ENCODE results near the gene VPS33B.

Gene VPS33B

GRCh38 chr15:91007266-91007665, 15.1 kb downstream of the VPS33B start:
- no peak for DNase-seq
- H3K36me3 ChIP-seq, result peaks cover 49% of the 10 kb centered on the region
- no peaks in the 10 kb centered on the region for H3K27me3 ChIP-seq (ENCODE audit: insufficient read depth, low read depth, severe bottlenecking)
- no peaks in the 10 kb centered on the region for H3K9me3 ChIP-seq (ENCODE audit: severe bottlenecking)
- H3K4me3 ChIP-seq (ENCODE audit: low read depth, low read length), result no peak overlapping the region
- TF ChIP-seq, protein P1, sequence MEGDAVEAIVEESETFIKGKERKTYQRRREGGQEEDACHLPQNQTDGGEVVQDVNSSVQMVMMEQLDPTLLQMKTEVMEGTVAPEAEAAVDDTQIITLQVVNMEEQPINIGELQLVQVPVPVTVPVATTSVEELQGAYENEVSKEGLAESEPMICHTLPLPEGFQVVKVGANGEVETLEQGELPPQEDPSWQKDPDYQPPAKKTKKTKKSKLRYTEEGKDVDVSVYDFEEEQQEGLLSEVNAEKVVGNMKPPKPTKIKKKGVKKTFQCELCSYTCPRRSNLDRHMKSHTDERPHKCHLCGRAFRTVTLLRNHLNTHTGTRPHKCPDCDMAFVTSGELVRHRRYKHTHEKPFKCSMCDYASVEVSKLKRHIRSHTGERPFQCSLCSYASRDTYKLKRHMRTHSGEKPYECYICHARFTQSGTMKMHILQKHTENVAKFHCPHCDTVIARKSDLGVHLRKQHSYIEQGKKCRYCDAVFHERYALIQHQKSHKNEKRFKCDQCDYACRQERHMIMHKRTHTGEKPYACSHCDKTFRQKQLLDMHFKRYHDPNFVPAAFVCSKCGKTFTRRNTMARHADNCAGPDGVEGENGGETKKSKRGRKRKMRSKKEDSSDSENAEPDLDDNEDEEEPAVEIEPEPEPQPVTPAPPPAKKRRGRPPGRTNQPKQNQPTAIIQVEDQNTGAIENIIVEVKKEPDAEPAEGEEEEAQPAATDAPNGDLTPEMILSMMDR (IDR thresholded peaks at IDR 0.05; ENCODE audit: low read depth, low read length), result no peak
- H3K27ac ChIP-seq, result no peak overlapping the region

- no peaks in the 10 kb centered on the region for H3K9me3 ChIP-seq (ENCODE audit: severe bottlenecking)
- no peaks in the 10 kb centered on the region for H3K27me3 ChIP-seq (ENCODE audit: insufficient read depth, low read depth, severe bottlenecking)
- no peak for DNase-seq
- H3K4me3 ChIP-seq (ENCODE audit: low read depth, low read length), result no peak overlapping the region
- peaks cover 61% of the 10 kb centered on the region for H3K36me3 ChIP-seq
- TF ChIP-seq, protein P1 (IDR thresholded peaks at IDR 0.05; ENCODE audit: low read depth, low read length), result no peak
- no peak overlapping the region for H3K27ac ChIP-seq
Observed at GRCh38 chr15:91001209-91001608, 21.2 kb downstream of the VPS33B start.

DNA sequence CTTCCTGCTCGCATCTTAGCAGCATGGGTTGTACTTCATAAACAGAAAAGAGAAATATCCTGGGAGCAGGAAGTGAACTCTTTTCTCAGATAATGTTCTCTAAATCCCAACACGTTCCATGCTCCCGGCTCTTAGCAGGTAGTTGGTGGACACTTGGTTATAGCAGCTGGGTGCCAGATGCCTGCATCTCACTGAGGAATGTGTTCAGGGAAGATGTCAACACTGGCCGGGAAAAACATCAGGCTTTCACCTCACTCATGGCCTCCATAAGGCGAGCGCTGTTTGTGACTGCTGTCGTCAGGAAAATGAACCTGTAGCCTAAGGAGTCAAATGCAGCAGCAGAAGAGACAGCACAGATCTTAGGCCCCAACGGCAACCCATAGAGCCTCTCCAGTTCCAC, 23.7 kb downstream of the VPS33B start:
- Histone ChIP-seq H3K36me3 (peaks cover 47% of the 10 kb centered on the region), H3K4me3 (ENCODE audit: low read depth, low read length) (no peak overlapping the region), H3K27ac (no peak overlapping the region), H3K9me3 (ENCODE audit: severe bottlenecking) (no peaks in the 10 kb centered on the region), H3K27me3 (ENCODE audit: insufficient read depth, low read depth, severe bottlenecking) (no peaks in the 10 kb centered on the region)
- TF ChIP-seq, protein P1 (IDR thresholded peaks at IDR 0.05; ENCODE audit: low read depth, low read length), result no peak
- DNase-seq, result no peak

- H3K27ac ChIP-seq, result peak within 1 kb of the TSS; percentile 99
- DNase-seq, result peak; percentile 99
Observed at GRCh38 chr15:90994417-90995311, 27.7 kb downstream of the VPS33B start, which contains the start of gene PRC1. Gene PRC1, minus strand, starts transcription at chr15:90994535. Its CDS starts 118 bp downstream, at chr15:90994417.

DNA sequence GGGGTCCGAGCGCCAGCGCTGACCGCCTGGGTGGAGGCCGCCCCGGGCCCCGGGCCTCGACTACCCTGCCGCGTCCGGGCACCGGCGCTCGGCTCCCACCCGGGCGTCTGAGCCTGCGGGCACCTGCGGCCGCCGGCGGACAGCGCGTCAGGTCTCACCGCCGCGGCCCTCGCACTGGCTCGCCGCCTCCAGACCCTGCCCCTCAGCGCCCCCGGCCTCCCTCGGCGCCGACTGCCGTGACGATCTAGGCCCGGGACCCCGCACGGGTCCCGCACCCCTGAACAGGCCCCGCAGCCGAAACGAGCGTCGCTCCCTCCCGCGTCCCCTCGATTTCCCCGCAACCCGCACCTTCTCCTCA, 28.4 kb downstream of the VPS33B start:
- H3K27me3 ChIP-seq (ENCODE audit: insufficient read depth, low read depth, severe bottlenecking), result no peaks in the 10 kb centered on the region
- H3K4me3 ChIP-seq (ENCODE audit: low read depth, low read length), result peak overlapping the region; percentile 86
- TF ChIP-seq, protein P1 (IDR thresholded peaks at IDR 0.05; ENCODE audit: low read depth, low read length), result no peak
- no peak for DNase-seq
- H3K36me3 ChIP-seq, result peaks cover 38% of the 10 kb centered on the region
- H3K27ac ChIP-seq, result peak overlapping the region; percentile 99
- H3K9me3 ChIP-seq (ENCODE audit: severe bottlenecking), result no peaks in the 10 kb centered on the region

More at GRCh38 chr15:90994417-90995311, 27.7 kb downstream of the VPS33B start, which contains the start of gene PRC1:
- TF ChIP-seq, protein P1 (IDR thresholded peaks at IDR 0.05; ENCODE audit: low read depth, low read length), result no peak
- H3K27me3 ChIP-seq (ENCODE audit: insufficient read depth, low read depth, severe bottlenecking), result no peaks in the 10 kb centered on the region
- H3K9me3 ChIP-seq (ENCODE audit: severe bottlenecking), result no peaks in the 10 kb centered on the region
- peak within 1 kb of the TSS; percentile 86 for H3K4me3 ChIP-seq (ENCODE audit: low read depth, low read length)
- peaks cover 42% of the 10 kb centered on the region for H3K36me3 ChIP-seq
